HCT116 (cell line): ENCODE data around the gene CALCB. TPM values are rescaled to one million over a fixed set of nuclear protein-coding genes. Genes with fewer than 3 reads are reported as not detected.

ENCODE experiments used
- ATAC-seq: fragments of 200-7000 bp; cut with Tn5 transposase; 2 replicates; pipeline ENCODE4 v1.9.1; 2020; ENCODE audit warnings: mild to moderate bottlenecking, moderate library complexity
- BruUV-seq: library from RNA; stranded (reverse); fragments of 400-500 nt; replicated peaks from 2 replicates; lab custom pipeline; 2021; lab: Mats Ljungman, UMichigan
- CTCF ChIA-PET: fragments of 300-600 bp; sonication (Branson Sonifier 250); formaldehyde crosslinking; loops from one replicate; lab custom pipeline; 2021; ENCODE audit warnings: antibody characterized with exemption; lab: Charles Lee
- POLR2A ChIA-PET: fragments of 300-600, 350-600 bp; sonication (Branson Sonifier 250); formaldehyde crosslinking; loops from one replicate; lab custom pipeline; 2021; ENCODE audit warnings: antibody characterized with exemption; lab: Charles Lee
- RAD21 ChIA-PET, 2 experiments: fragments of 300-600 bp; sonication (Branson Sonifier 250); formaldehyde crosslinking; loops; one replicate each; lab custom pipeline; 2023; ENCODE audit warnings: low total read pairs in 2 of 2; ENCODE audit not compliant: uncharacterized antibody in 2 of 2, unreplicated experiment in 2 of 2, low non-redundant PET in 1 of 2; lab: Charles Lee
- DNase-seq: peaks from one replicate; pipeline ENCODE4 v3.0.0-alpha.2; 2010; ENCODE audit warnings: low read depth, low spot score
- H2AFZ ChIP-seq: fragments of 200-600 bp; shearing (Covaris generic), sonication (generic); 2 replicates; pipeline ENCODE4 v1.6.1; 2017; ENCODE audit warnings: low read depth, mixed run types, mixed read lengths, antibody characterized with exemption, low read length; ENCODE audit not compliant: poor library complexity, severe bottlenecking
- H3K27ac ChIP-seq: 2 replicates; pipeline ENCODE4 v1.5.1; 2012; ENCODE audit warnings: low read depth, low read length
- H3K27me3 ChIP-seq: fragments of 200-600 bp; sonication (generic); 2 replicates; pipeline ENCODE4 v1.6.1; 2016; ENCODE audit warnings: mixed run types, low read length, mixed read lengths; ENCODE audit not compliant: insufficient read depth
- H3K36me3 ChIP-seq, 2 experiments: fragments of 200-500 bp in 1 of 2; fragments of 200-600 bp in 1 of 2; sonication (Bioruptor generic) in 1 of 2; sonication (generic) in 1 of 2; 2 replicates each; pipeline versions ENCODE4 v1.5.1 to v1.6.1; 2014 to 2016; ENCODE audit warnings: low read length in 2 of 2, inconsistent platforms in 1 of 2, mixed read lengths in 1 of 2, mixed run types in 1 of 2; ENCODE audit not compliant: insufficient read depth in 2 of 2, control insufficient read depth in 1 of 2
- H3K4me1 ChIP-seq, 2 experiments: fragments of 200-600 bp in 1 of 2; sonication (generic) in 1 of 2; 2 replicates each; pipeline versions ENCODE4 v1.5.1 to v1.6.1; 2012 to 2017; ENCODE audit warnings: low read length in 2 of 2, inconsistent platforms in 1 of 2, mild to moderate bottlenecking in 1 of 2, mixed read lengths in 1 of 2, mixed run types in 1 of 2, moderate library complexity in 1 of 2; ENCODE audit not compliant: insufficient read depth in 2 of 2, control insufficient read depth in 1 of 2
- H3K4me2 ChIP-seq: fragments of 200-600 bp; sonication (generic); 2 replicates; pipeline ENCODE4 v1.6.1; 2017; ENCODE audit warnings: mixed run types, low read length, mixed read lengths
- H3K4me3 ChIP-seq, 2 experiments: fragments of 200-600 bp in 1 of 2; sonication (generic) in 1 of 2; replicated peaks in 1 of 2; 2 replicates each; pipeline ENCODE4 v1.5.1; 2011 to 2016; ENCODE audit warnings: low read length in 2 of 2, control low read depth in 1 of 2, low read depth in 1 of 2, mild to moderate bottlenecking in 1 of 2, mixed read lengths in 1 of 2, mixed run types in 1 of 2
- H3K79me2 ChIP-seq: fragments of 200-600 bp; sonication (generic); 2 replicates; pipeline ENCODE4 v1.6.1; 2017; ENCODE audit warnings: mild to moderate bottlenecking, mixed run types, low read length, moderate library complexity, mixed read lengths; ENCODE audit not compliant: insufficient read depth
- H3K9ac ChIP-seq: fragments of 200-600 bp; sonication (generic); 2 replicates; pipeline ENCODE4 v1.6.1; 2016; ENCODE audit warnings: low read length, mixed read lengths
- H3K9me2 ChIP-seq: fragments of 200-600 bp; sonication (generic), shearing (Covaris generic); 2 replicates; pipeline ENCODE4 v1.6.1; 2017; ENCODE audit warnings: mixed run types, mild to moderate bottlenecking, moderate library complexity; ENCODE audit not compliant: insufficient read depth
- H3K9me3 ChIP-seq, 2 experiments: fragments of 200-500 bp in 1 of 2; fragments of 200-600 bp in 1 of 2; sonication (Bioruptor generic) in 1 of 2; sonication (generic) in 1 of 2; 2 replicates each; pipeline ENCODE4 v1.6.1; 2014 to 2017; ENCODE audit warnings: low read length in 2 of 2, mixed read lengths in 2 of 2, inconsistent platforms in 1 of 2, low read depth in 1 of 2, mild to moderate bottlenecking in 1 of 2, mixed run types in 1 of 2, moderate library complexity in 1 of 2; ENCODE audit not compliant: control insufficient read depth in 1 of 2, insufficient read depth in 1 of 2
- H4K20me1 ChIP-seq: fragments of 200-600 bp; sonication (generic), shearing (Covaris generic); 2 replicates; pipeline ENCODE4 v1.6.1; 2017; ENCODE audit warnings: mixed run types, mild to moderate bottlenecking, moderate library complexity; ENCODE audit not compliant: insufficient read depth
- CBX3 ChIP-seq: IDR thresholded peaks from 2 replicates; pipeline ENCODE4 v1.6.1; 2012; ENCODE audit warnings: low read depth
- CEBPB ChIP-seq: IDR thresholded peaks from 2 replicates; pipeline ENCODE4 v1.6.1; 2012; ENCODE audit warnings: low read depth
- EGR1 ChIP-seq: IDR thresholded peaks from 2 replicates; pipeline ENCODE4 v1.6.1; 2012; ENCODE audit warnings: low read depth
- ELF1 ChIP-seq: IDR thresholded peaks from 2 replicates; pipeline ENCODE4 v1.6.1; 2012; ENCODE audit warnings: low read depth, borderline replicate concordance
- FOSL1 ChIP-seq: IDR thresholded peaks from 2 replicates; pipeline ENCODE4 v1.6.1; 2012; ENCODE audit warnings: low read depth
- JUND ChIP-seq: IDR thresholded peaks from 2 replicates; pipeline ENCODE4 v1.6.1; 2012
- POLR2A ChIP-seq: IDR thresholded peaks from 2 replicates; pipeline ENCODE4 v1.7.0; 2011; ENCODE audit warnings: borderline replicate concordance; ENCODE audit not compliant: insufficient read depth, insufficient read length; ENCODE audit errors: extremely low read depth
- POLR2AphosphoS5 ChIP-seq: IDR thresholded peaks from 2 replicates; pipeline ENCODE4 v1.6.1; 2011; ENCODE audit warnings: mild to moderate bottlenecking, low read depth, low read length, moderate library complexity
- SP1 ChIP-seq: IDR thresholded peaks from 2 replicates; pipeline ENCODE4 v1.6.1; 2012; ENCODE audit warnings: low read depth
- SRF ChIP-seq: IDR thresholded peaks from 2 replicates; pipeline ENCODE4 v1.6.1; 2012; ENCODE audit warnings: low read depth
- TCF7L2 ChIP-seq: IDR thresholded peaks from 2 replicates; pipeline ENCODE4 v1.7.0; 2011; ENCODE audit warnings: borderline replicate concordance, inconsistent platforms; ENCODE audit not compliant: insufficient read depth, insufficient read length; ENCODE audit errors: extremely low read depth
- ZNF274 ChIP-seq: fragments of 200-500 bp; sonication (Bioruptor generic); IDR thresholded peaks from 2 replicates; pipeline ENCODE4 v1.6.1; 2014; ENCODE audit warnings: mild to moderate bottlenecking, low read depth, low read length, inconsistent platforms
- intact Hi-C: fragments of 100-400 bp; cut with micrococcal nuclease; formaldehyde crosslinking; loops from 2 replicates; pipeline ENCODE4 v1.10.0; 2022
- total RNA-seq: library from RNA; stranded (reverse); gene quantifications from one replicate; pipeline ENCODE4 v1.2.1, GENCODE V29; 2021; ENCODE audit not compliant: unreplicated experiment

The CALCB gene
- total RNA-seq, 1 experiment from 2014 or later: 0.22 TPM

DNA sequence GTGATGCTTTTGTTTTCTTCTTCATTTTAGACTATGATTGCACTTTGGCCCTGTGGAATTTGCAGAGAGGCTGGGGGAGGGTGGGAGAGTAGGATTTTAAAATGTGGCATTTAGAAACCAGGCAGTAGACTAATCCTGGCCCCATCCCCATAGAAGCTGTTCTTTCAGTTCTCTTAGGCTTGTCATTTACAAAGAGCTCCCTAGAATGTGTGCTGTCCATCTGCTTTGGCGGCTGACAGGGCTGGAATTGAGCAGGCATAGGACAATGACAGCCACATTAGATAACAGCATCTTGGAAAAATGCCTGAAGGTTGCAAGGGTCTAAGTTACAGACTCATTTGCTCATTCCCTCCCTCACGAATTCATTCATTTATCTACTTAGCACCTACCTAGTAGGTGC is 51.1 kb downstream of the CALCB start:
- Histone ChIP-seq H3K4me2 (no peak overlapping the region), H3K9ac (no peak overlapping the region), H3K9me2 (no peaks in the 10 kb centered on the region), H3K4me3 (no peak overlapping the region), H3K9me3 (no peaks in the 10 kb centered on the region), H3K27ac (no peak overlapping the region), H4K20me1 (no peaks in the 10 kb centered on the region), H3K36me3 (no peaks in the 10 kb centered on the region), H2AFZ (no peak overlapping the region), H3K4me1 (peaks cover 0 to 12% of the 10 kb centered on the region in 2 experiments; a peak in 2 of 4 replicates), H3K79me2 (no peaks in the 10 kb centered on the region), H3K27me3 (no peaks in the 10 kb centered on the region)
- no peak for TF ChIP-seq JUND
- TF ChIP-seq CEBPB: no peak
- TF ChIP-seq ELF1: no peak
- no peak for TF ChIP-seq POLR2A
- no peak for TF ChIP-seq EGR1
- TF ChIP-seq POLR2AphosphoS5: no peak
- no peak for TF ChIP-seq SP1
- no peak for TF ChIP-seq CBX3
- no peak for TF ChIP-seq SRF
- TF ChIP-seq ZNF274: no peak
- BruUV-seq: no TSS peak
- ChIA-PET CTCF (interaction anchor here (1.6 kb wide), 1 partner anchor 24 kb away, joined by 5 read pairs; no protein-coding TSS in a partner anchor), RAD21 (no interaction called here), POLR2A (no interaction called here)
- ATAC-seq (no peak), DNase-seq (no peak)
- intact Hi-C loops: no loop called here

- H3K27me3 ChIP-seq: no peaks in the 10 kb centered on the region
- no peaks in the 10 kb centered on the region for H3K79me2 ChIP-seq
- H3K4me1 ChIP-seq: peaks cover 0 to 12% of the 10 kb centered on the region in 2 experiments; a peak in 2 of 4 replicates
- no TSS peak for BruUV-seq
- H2AFZ ChIP-seq: no peak overlapping the region
- H3K9me2 ChIP-seq: no peaks in the 10 kb centered on the region; the same call in 1 of the 2 replicates
- no peak overlapping the region for H3K9ac ChIP-seq
- TF ChIP-seq FOSL1 (no peak), TCF7L2 (no peak)
- intact Hi-C loops: no loop called here
- DNase-seq (no peak), ATAC-seq (no peak)
- no peak overlapping the region for H3K4me3 ChIP-seq
- no peak overlapping the region for H3K27ac ChIP-seq
- CTCF ChIA-PET: no interaction called here
- no peaks in the 10 kb centered on the region for H3K9me3 ChIP-seq
- H4K20me1 ChIP-seq: no peaks in the 10 kb centered on the region
- RAD21 ChIA-PET: no interaction called here
- H3K36me3 ChIP-seq: no peaks in the 10 kb centered on the region
- H3K4me2 ChIP-seq: no peak overlapping the region
- POLR2A ChIA-PET: no interaction called here
These were observed 53.9 kb downstream of the CALCB start for GRCh38 chr11:15127341-15127740.

Other genes starting within 250 kb of the CALCB start
- gene CYP2R1, start 181.4 kb upstream of the CALCB start, total RNA-seq: 18.3 TPM
- gene CALCA, start 101.2 kb upstream of the CALCB start, total RNA-seq: not detected
- gene INSC, start 41.3 kb downstream of the CALCB start, total RNA-seq: 0.17 TPM